ENCODE results near the gene HTR3E. TPM values are rescaled to one million over a fixed set of nuclear protein-coding genes. Genes with fewer than 3 reads are reported as not detected.
A peak's percentile ranks its signal among the peaks of the same experiment; 100 is the strongest.
"Not testable (repeated sequence)": the region's sequence is repeated elsewhere in the genome, so short reads cannot be mapped to it uniquely, and the experiment has no call there.

Gene HTR3E
- total RNA-seq, 1 experiment from 2014 or later, result not detected

GRCh38 chr3:184116017-184116416, 19.2 kb downstream of the HTR3E start:
- Histone ChIP-seq H3K9ac (ENCODE audit: low read length) (no peak overlapping the region), H3F3A (ENCODE audit: low read length, unreplicated experiment) (no peaks in the 10 kb centered on the region), H3K9me2 (replicated peaks; ENCODE audit: low read length) (no peaks in the 10 kb centered on the region), H3K36me3 (ENCODE audit: low read depth, low read length) (no peaks in the 10 kb centered on the region), H3K4me2 (ENCODE audit: low read length) (no peak overlapping the region), H3K79me2 (ENCODE audit: low read length) (no peaks in the 10 kb centered on the region), H3K27me3 (ENCODE audit: low read length) (no peaks in the 10 kb centered on the region), H3K4me1 (ENCODE audit: insufficient read depth, low read length) (no peaks in the 10 kb centered on the region), H3K9me3 (ENCODE audit: low read length) (no peaks in the 10 kb centered on the region), H4K20me1 (ENCODE audit: low read length) (no peaks in the 10 kb centered on the region), H3K27ac (ENCODE audit: low read length) (no peak overlapping the region), H3K4me3 (ENCODE audit: low read length) (no peak overlapping the region), H2AFZ (ENCODE audit: low read length) (no peak overlapping the region)
- no TSS peak for BruUV-seq (replicated peaks)
- DNase-seq (no peak), ATAC-seq (no peak)
- intact Hi-C loops (cut with micrococcal nuclease), result no loop called here
- POLR2A ChIA-PET (ENCODE audit: unreplicated experiment), result no interaction called here
- CTCF ChIA-PET, result no interaction called here
- no peak for TF ChIP-seq EZH2phosphoT487 (IDR thresholded peaks at IDR 0.05; ENCODE audit: borderline replicate concordance, low read length)

- TF ChIP-seq, protein P1, sequence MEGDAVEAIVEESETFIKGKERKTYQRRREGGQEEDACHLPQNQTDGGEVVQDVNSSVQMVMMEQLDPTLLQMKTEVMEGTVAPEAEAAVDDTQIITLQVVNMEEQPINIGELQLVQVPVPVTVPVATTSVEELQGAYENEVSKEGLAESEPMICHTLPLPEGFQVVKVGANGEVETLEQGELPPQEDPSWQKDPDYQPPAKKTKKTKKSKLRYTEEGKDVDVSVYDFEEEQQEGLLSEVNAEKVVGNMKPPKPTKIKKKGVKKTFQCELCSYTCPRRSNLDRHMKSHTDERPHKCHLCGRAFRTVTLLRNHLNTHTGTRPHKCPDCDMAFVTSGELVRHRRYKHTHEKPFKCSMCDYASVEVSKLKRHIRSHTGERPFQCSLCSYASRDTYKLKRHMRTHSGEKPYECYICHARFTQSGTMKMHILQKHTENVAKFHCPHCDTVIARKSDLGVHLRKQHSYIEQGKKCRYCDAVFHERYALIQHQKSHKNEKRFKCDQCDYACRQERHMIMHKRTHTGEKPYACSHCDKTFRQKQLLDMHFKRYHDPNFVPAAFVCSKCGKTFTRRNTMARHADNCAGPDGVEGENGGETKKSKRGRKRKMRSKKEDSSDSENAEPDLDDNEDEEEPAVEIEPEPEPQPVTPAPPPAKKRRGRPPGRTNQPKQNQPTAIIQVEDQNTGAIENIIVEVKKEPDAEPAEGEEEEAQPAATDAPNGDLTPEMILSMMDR (conservative IDR thresholded peaks at IDR 0.05; ENCODE audit: low read depth, low read length), result 0 out of 2 replicates have a peak, but pooled peaks have one; percentile 10
- TF ChIP-seq EZH2 (IDR thresholded peaks at IDR 0.05; ENCODE audit: low read length, unreplicated experiment), result no peak
- Histone ChIP-seq H3F3A (ENCODE audit: low read length, unreplicated experiment) (no peaks in the 10 kb centered on the region), H3K4me1 (ENCODE audit: insufficient read depth, low read length) (no peaks in the 10 kb centered on the region), H3K36me3 (ENCODE audit: low read depth, low read length) (no peaks in the 10 kb centered on the region), H3K9ac (ENCODE audit: low read length) (no peak overlapping the region), H3K4me2 (ENCODE audit: low read length) (no peak overlapping the region), H4K20me1 (ENCODE audit: low read length) (no peaks in the 10 kb centered on the region), H3K27me3 (ENCODE audit: low read length) (no peaks in the 10 kb centered on the region), H3K9me2 (replicated peaks; ENCODE audit: low read length) (no peaks in the 10 kb centered on the region), H2AFZ (ENCODE audit: low read length) (no peak overlapping the region), H3K79me2 (ENCODE audit: low read length) (no peaks in the 10 kb centered on the region), H3K27ac (ENCODE audit: low read length) (no peak overlapping the region), H3K9me3 (ENCODE audit: low read length) (no peaks in the 10 kb centered on the region), H3K4me3 (ENCODE audit: low read length) (no peak overlapping the region)
- ChIA-PET CTCF (no interaction called here), POLR2A (ENCODE audit: unreplicated experiment) (no interaction called here)
- no peak for DNase-seq
- BruUV-seq (replicated peaks), result no TSS peak
- intact Hi-C loops (cut with micrococcal nuclease), result no loop called here
- ATAC-seq, result no peak
These were observed 20.8 kb downstream of the HTR3E start for GRCh38 chr3:184117636-184118035.

DNA sequence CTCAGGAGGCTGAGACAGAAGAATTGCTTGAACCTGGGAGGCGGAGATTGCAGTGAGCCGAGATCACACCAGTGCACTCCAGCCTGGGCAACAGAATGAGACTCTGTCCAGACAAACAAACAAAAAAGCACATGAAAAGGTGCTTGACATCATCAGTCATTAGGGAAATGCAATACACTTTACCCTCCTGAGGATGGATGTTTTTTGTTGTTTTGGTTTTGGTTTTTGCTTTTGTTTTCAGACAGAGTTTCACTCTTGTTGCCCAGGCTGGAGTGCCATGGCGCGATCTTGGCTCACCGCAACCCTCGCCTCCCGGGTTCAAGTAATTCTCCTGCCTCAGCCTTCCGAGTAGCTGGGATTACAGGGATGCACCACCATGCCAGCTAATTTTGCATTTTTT, 24.2 kb downstream of the HTR3E start:
- H3K4me3 ChIP-seq (ENCODE audit: low read length); BruUV-seq (replicated peaks); H2AFZ ChIP-seq (ENCODE audit: low read length); H3K4me2 ChIP-seq (ENCODE audit: low read length); H3K27ac ChIP-seq (ENCODE audit: low read length); intact Hi-C loops (cut with micrococcal nuclease); H3K36me3 ChIP-seq (ENCODE audit: low read depth, low read length); DNase-seq; H3K9ac ChIP-seq (ENCODE audit: low read length); H3F3A ChIP-seq (ENCODE audit: low read length, unreplicated experiment); POLR2A ChIA-PET (ENCODE audit: unreplicated experiment); CTCF ChIA-PET; H4K20me1 ChIP-seq (ENCODE audit: low read length); ATAC-seq; H3K9me2 ChIP-seq (replicated peaks; ENCODE audit: low read length); H3K9me3 ChIP-seq (ENCODE audit: low read length); H3K79me2 ChIP-seq (ENCODE audit: low read length); H3K27me3 ChIP-seq (ENCODE audit: low read length); H3K4me1 ChIP-seq (ENCODE audit: insufficient read depth, low read length): not testable (repeated sequence)

- Histone ChIP-seq H3K9me2 (replicated peaks; ENCODE audit: low read length) (no peaks in the 10 kb centered on the region), H2AFZ (ENCODE audit: low read length) (no peak overlapping the region), H3K27me3 (ENCODE audit: low read length) (no peaks in the 10 kb centered on the region), H3K4me1 (ENCODE audit: insufficient read depth, low read length) (0 out of 2 replicates have a peak, but pooled peaks cover 4% of the 10 kb centered on the region), H3K4me2 (ENCODE audit: low read length) (no peak overlapping the region), H3K9ac (ENCODE audit: low read length) (no peak overlapping the region), H3K27ac (ENCODE audit: low read length) (no peak overlapping the region), H3K36me3 (ENCODE audit: low read depth, low read length) (no peaks in the 10 kb centered on the region), H4K20me1 (ENCODE audit: low read length) (no peaks in the 10 kb centered on the region), H3F3A (ENCODE audit: low read length, unreplicated experiment) (no peaks in the 10 kb centered on the region), H3K9me3 (ENCODE audit: low read length) (no peaks in the 10 kb centered on the region), H3K79me2 (ENCODE audit: low read length) (no peaks in the 10 kb centered on the region), H3K4me3 (ENCODE audit: low read length) (no peak overlapping the region)
- ChIA-PET CTCF (interaction anchor here (1.3 kb wide), 1 partner anchor 86 kb away, joined by 4 read pairs; no protein-coding TSS in a partner anchor), POLR2A (ENCODE audit: unreplicated experiment) (no interaction called here)
- DNase-seq (peak; percentile 54), ATAC-seq (peak; percentile 73)
- no TSS peak for BruUV-seq (replicated peaks)
- intact Hi-C loops (cut with micrococcal nuclease), result no loop called here
- TF ChIP-seq EZH2phosphoT487 (IDR thresholded peaks at IDR 0.05; ENCODE audit: borderline replicate concordance, low read length) (no peak), EZH2 (IDR thresholded peaks at IDR 0.05; ENCODE audit: low read length, unreplicated experiment) (no peak)
- TF ChIP-seq, protein P1 (conservative IDR thresholded peaks at IDR 0.05; ENCODE audit: low read depth, low read length), result no peak
These were observed 29.1 kb downstream of the HTR3E start for GRCh38 chr3:184126006-184126405.

All from PC-3 (cell line).